SIG-M5 (cell line): ENCODE measurements around the gene SMARCAD1.

Experiments used
- DNase-seq: peaks from one replicate; lab custom pipeline; 2025; lab: John Stamatoyannopoulos, UW

Gene SMARCAD1

DNA sequence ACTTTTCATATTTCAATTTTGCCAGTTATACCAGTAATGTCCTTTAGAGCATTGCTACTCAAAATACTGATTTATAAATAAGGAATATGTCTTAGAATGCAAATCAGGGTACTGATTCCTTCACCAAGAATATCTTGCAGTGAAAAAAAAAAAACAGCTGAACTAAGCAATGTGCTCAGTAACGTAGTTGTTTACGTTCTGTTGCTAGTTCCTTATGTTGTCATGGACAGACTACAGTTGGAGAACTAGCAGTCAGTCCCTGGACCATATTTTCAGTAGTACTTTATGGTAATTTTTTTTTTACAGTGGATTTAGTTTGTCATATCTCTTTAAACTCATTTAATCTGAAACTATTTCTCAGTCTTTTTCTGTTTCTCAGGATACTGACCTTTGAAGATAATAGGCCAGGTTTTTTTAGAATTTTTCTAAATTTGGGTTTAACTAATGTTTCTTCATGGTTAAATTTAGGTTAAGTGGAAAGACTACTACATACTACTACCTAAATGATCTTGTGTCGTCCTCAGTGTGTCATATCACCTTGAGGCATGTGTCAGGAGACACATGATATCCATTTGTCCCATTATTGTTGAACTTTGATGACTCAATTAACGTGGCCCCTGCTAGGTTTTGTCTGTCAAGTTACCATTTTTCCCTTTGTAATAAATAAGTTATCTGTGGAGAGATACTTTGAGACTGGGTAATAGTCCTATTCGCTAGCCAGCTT, 21.0 kb downstream of the SMARCAD1 start:
- DNase-seq, result no peak

DNA sequence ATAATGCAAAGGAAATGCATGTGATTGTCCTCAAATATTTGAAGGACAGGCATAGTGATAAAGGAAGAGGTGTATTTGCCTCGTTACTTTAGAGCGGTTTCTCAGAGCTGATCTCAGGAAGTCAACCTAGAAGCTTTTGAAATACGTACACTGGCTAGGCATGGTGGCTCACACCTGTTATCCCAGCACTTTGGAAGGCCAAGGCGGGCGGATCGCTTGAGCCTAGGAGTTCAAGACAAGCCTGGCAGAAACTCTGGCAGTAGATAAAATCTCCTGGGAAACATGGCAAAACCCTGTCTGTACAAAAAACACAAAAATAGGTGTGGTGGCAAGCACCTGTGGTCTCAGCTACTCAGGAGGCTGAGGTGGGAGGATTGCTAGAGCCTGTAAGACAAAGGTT, 24.9 kb downstream of the SMARCAD1 start:
- no peak for DNase-seq

DNA sequence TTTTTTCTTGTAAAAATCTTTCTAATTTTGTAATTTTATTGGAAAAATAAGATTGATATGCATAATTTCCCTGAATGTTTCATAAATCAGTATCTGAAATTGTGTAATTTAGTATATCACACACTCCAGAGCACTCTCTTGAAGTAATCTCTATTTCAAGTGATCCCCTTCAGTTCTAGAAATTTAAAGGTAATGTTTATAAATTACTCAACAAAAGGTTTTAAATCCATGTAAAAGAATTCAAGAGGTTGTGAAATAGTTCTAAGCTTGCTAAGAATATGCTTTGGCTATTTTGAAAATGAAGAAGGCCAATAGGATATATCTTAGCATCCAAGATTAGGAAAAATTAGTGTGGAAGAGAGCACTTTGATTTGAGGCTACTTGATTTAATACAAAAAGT, 28.2 kb downstream of the SMARCAD1 start:
- no peak for DNase-seq

DNA sequence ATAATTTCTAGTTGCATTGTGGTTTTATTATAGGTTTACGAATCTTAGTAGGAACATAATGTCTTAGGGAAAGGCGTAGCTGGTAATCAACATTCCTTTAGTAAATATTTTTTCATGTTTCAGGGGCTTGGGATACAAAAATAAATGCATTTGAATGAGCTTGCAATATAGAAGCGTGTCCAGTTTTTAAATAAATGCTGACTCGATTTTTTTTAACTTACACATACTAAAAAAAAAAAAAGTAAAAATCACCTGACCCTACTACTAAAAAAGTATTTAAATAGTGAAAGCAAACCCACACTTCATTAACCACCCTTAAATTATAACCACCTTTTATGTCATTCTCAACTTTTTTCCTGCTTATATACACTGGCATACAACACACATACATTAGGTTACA, 29.6 kb downstream of the SMARCAD1 start:
- no peak for DNase-seq

DNA sequence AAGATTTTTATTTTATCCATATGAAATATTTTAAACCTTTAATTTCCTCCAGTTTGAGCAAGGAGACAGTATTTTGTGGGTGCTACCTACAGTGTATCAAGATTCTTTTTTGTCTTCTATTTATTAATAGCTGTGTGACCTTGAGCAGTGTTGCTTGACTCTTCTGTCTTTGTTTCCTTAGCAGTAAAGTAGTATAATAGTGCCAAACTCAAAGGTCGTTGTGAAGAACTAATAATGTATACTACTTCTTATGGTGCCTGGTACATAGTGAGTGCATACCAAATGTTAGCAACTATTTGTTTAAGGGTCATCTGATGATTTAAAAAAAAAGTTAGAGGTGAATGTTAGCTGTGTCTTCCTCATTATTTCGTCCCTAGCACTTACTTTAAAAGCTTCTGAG, 30.5 kb downstream of the SMARCAD1 start:
- no peak for DNase-seq

DNA sequence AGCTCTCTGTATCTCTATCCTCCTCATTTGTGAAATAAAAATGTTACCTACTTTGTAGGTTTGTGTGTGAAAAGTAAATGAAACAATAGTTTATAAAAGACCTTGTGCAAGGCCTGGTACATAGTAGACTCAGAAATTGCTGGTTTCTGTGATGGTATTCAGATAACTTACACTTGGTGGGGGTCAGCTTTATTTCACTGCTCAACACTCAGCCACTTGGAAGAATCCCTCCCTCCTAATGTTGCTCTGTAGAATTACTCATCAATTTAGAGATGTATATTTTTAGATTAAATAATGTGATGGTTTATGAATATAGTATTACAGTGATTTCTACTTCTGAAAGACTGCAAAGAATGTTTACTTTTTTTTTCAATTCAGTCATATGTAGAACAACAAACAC, 32.7 kb downstream of the SMARCAD1 start:
- DNase-seq, result no peak

DNA sequence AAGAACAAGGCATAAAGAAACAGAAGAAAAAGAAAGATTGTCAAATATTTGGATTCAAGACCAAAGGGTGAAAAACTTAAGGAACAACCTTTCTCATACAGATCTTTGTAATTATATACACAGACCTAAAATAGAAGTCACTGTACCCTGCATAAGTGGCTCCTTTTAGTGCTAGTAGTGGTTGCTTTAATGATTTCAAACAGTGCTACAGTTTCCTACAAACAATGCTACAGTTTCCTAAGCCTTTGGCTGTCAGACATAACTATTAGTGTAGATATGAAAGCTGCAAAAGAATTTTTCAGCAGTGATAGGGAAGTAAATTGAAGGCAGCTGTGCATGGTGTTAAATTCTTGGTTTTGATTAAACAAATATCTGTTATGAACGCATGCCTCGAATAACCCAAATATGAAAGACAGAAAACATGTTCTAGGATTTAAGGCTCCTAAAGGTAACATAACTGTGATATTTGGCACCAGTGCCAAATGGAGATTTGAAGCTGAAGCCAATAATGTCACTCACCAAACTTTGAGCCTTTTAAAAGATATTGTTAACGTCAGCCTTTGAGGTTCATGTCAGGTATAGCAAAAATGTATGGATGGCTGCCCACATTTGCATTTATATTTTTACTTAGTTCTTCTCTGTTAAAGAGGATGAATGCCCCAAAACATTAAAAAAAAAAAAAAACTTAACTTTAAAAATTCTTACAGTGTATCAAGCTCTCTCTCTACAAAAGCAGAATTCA, 36.6 kb downstream of the SMARCAD1 start:
- DNase-seq, result no peak

GRCh38 chr4:94244829-94245185, 37.1 kb downstream of the SMARCAD1 start:
- no peak for DNase-seq

DNA sequence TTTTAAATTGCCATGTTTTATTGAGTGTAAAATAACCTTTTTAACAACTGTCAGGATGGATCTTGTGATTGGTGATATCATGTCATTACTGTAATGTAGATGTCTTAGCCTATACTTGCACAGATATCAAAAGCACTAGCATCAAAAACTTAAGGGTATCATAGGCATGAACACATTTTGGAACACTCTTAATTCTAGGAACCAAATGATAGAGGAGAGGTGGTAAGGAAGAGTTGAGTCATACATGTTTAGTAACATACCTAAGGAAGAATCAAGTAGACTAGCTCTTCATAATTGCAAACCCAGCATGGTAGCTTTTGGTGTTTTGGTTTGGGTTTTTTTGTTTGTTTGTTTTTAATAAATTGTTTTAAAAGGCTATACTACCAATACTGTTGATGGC, 43.4 kb downstream of the SMARCAD1 start:
- no peak for DNase-seq

DNA sequence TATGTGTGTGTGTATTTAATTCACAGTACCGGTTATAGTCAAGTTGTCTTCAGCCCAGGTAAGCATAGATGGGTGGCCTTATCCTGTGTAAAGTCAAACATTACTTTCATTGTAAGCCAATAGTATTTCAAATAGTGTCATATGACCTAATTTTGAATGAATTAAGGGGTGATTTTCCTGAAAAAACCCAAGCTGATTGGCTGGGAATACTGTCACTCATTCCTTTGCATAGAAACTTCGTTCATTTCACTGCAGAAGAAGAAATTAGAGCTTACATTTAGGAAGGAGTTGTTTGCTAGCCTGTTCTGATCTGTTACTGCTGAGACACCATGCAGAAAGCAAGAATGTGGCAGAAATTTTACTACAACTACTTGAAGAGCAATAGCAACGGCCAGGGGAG, 45.4 kb downstream of the SMARCAD1 start:
- DNase-seq, result no peak

- no peak for DNase-seq
Measured at GRCh38 chr4:94256144-94256783, 48.6 kb downstream of the SMARCAD1 start.

GRCh38 chr4:94256828-94257227, 49.2 kb downstream of the SMARCAD1 start:
- DNase-seq, result no peak

GRCh38 chr4:94262163-94263016, 54.7 kb downstream of the SMARCAD1 start:
- no peak for DNase-seq

DNA sequence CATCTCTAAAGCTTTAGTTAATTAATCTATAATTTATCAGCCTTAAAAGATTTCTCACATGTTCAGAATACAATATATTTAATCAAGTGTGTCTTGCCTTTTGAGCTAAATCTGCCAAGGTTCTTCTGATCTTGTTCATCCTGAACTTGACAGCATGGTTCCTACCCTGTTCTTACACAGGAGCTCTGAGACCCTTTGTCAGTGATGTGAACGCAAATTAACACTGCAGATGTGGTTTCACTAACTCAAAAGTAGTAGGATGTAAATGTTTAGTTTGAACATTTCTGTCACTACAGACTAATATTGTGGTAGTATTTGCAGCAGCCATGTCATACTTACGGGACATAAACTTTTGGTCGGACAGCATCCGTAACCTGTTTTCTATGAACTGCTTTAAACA, 59.4 kb downstream of the SMARCAD1 start:
- no peak for DNase-seq

DNA sequence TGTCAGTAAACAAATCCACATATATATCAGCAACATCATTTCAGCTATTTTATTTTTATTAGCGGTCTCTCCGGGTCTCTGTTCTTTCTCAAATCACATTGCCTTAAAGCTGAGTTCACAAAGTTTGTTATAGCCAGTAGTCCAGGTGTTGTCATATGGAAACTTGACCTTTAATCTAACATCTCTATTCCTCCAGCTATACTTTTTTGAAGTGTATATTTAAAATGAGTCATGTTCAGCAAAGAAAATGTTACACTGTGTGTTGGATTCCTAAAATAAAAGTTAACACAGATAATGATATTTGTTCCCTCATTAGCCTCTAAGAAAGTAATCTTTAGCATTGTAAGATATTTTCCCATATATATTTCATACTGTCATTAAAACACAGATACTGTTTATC, 63.6 kb downstream of the SMARCAD1 start:
- DNase-seq, result no peak

GRCh38 chr4:94274912-94275311, 67.2 kb downstream of the SMARCAD1 start:
- DNase-seq, result no peak

DNA sequence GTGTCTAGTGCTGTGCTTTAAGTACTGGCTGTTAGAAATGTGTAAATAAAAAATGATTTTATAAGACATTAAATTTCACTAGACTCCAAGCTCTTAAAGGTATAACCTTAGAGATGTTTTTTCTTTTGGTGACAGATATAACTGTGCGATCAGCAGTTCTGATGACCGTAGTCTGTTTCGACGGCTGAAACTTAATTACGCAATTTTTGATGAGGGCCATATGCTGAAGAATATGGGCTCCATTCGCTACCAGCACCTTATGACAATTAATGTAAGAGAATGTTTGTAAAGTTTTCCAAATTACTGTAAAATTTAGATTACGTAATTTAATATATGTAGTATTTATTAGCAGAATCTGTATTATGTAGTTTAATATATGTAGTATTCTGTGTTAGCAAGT, 68.5 kb downstream of the SMARCAD1 start:
- DNase-seq, result no peak

GRCh38 chr4:94277534-94277933, 69.9 kb downstream of the SMARCAD1 start:
- no peak for DNase-seq

- no peak for DNase-seq
Measured at GRCh38 chr4:94278781-94279180, 71.1 kb downstream of the SMARCAD1 start.

DNA sequence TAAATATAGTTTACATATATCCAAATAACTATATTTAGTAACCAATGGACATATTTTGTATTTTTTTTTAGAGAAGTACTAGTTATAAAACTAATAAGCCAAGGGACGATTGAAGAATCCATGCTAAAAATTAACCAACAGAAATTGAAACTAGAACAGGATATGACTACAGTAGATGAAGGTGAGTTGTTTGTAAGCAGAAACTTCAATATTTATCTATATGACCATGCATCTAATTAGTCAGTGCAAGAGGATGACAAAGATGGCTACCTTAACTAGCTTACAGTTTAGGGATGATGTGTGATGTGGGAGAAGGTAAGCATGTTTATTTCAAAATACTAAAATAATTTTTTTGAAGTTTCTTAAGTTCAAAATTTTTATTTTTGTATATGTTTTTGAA, 77.2 kb downstream of the SMARCAD1 start:
- DNase-seq, result no peak

- no peak for DNase-seq
Measured at GRCh38 chr4:94285666-94286065, 78.0 kb downstream of the SMARCAD1 start.

DNA sequence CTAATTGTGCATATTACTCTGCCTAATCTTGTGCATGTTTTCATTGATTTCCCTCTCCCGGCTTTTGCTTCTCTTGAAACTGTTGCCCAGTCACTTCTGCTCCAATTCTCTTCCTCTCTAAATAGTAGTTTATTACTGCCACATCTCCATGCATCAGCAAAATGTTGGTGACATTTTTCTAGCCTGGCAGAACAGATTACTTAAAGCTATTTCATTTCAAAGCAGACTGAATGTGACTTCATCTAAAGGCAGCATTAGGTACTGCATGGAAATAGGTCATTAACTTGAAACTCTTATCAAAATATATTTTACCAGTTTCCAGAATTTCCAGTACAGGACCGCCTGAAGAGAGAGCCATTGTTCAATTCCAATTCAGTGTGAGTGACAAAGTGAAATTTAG, 82.6 kb downstream of the SMARCAD1 start:
- no peak for DNase-seq
